ENCODE data around the gene CHRNB4.

DNA sequence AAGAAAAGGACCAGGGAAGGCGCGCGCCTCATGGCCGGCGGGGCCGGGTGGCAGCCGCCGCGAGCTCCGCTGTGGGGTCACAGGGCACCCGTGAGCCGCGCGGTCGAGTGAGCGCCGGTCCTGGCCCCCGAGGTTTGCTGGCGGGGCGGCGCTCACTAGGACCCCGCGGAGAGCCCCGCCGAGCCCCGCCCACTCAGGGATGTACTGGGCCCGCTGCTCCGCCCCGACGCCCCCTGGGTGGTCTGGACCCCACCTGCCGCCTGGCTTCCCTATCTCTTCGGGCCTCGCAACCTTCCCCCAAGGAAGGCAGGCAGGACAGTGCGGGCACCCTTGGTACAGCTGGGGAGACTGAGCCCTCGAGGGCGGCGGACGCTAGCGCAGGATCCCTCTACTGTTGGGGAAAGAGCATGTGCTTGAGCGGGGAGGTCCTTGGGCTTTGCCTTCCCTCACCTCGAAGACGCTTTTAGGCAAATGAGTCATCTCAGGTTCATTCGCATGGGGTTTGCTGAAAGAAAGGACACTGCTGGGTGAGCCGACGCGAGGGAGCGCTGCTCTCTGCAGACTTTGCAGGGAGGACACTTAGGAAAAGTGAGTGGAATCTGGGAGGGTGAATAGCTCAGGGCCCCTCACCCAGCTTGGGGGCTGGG, at the start of gene CHRNB4:
- TF ChIP-seq, protein P1, sequence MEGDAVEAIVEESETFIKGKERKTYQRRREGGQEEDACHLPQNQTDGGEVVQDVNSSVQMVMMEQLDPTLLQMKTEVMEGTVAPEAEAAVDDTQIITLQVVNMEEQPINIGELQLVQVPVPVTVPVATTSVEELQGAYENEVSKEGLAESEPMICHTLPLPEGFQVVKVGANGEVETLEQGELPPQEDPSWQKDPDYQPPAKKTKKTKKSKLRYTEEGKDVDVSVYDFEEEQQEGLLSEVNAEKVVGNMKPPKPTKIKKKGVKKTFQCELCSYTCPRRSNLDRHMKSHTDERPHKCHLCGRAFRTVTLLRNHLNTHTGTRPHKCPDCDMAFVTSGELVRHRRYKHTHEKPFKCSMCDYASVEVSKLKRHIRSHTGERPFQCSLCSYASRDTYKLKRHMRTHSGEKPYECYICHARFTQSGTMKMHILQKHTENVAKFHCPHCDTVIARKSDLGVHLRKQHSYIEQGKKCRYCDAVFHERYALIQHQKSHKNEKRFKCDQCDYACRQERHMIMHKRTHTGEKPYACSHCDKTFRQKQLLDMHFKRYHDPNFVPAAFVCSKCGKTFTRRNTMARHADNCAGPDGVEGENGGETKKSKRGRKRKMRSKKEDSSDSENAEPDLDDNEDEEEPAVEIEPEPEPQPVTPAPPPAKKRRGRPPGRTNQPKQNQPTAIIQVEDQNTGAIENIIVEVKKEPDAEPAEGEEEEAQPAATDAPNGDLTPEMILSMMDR (conservative IDR thresholded peaks at IDR 0.05), result no peak
- no peak for TF ChIP-seq EZH2 (IDR thresholded peaks at IDR 0.05; ENCODE audit: low read depth)
